ENCODE data around the gene CERS5.

DNA sequence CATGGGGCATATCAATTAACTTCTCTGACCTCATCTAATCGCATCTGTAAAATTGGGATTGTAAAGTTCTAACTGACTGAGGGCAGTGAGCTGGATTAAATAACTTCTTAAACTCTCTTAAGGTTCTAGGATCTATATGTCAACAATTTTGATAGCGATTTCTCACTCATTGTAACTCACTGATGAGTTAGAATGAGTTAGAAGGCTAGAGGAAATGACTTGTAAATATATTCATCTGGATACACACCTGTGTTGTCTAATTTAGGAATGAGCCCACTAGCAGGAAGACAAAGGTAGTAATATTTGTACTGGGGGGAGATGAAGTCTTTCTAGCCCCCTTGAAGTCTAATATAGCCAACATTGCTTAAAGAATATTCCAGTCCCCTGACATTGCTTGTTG lies 46.3 kb upstream of the CERS5 start:
- TF ChIP-seq, protein P1, sequence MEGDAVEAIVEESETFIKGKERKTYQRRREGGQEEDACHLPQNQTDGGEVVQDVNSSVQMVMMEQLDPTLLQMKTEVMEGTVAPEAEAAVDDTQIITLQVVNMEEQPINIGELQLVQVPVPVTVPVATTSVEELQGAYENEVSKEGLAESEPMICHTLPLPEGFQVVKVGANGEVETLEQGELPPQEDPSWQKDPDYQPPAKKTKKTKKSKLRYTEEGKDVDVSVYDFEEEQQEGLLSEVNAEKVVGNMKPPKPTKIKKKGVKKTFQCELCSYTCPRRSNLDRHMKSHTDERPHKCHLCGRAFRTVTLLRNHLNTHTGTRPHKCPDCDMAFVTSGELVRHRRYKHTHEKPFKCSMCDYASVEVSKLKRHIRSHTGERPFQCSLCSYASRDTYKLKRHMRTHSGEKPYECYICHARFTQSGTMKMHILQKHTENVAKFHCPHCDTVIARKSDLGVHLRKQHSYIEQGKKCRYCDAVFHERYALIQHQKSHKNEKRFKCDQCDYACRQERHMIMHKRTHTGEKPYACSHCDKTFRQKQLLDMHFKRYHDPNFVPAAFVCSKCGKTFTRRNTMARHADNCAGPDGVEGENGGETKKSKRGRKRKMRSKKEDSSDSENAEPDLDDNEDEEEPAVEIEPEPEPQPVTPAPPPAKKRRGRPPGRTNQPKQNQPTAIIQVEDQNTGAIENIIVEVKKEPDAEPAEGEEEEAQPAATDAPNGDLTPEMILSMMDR (IDR thresholded peaks at IDR 0.05): no peak
- TF ChIP-seq POLR2A (IDR thresholded peaks at IDR 0.05): no peak
